Smooth muscle cell (in vitro differentiated cells): Measurements from ENCODE around the gene XYLB. TPM values are rescaled to one million over a fixed set of nuclear protein-coding genes. Genes with fewer than 3 reads are reported as not detected.

Experiments used
- DNase-seq: peaks from one replicate; lab custom pipeline; 2025; ENCODE audit not compliant: unreplicated experiment; lab: John Stamatoyannopoulos, UW
- H2AFZ ChIP-seq: fragments of 200-600 bp; sonication (generic); 2 replicates; pipeline ENCODE4 v1.6.0; 2016; ENCODE audit warnings: antibody characterized with exemption, low read depth, mild to moderate bottlenecking
- H3F3A ChIP-seq: fragments of 200-600 bp; sonication (generic); 2 replicates; pipeline ENCODE4 v1.6.0; 2017; ENCODE audit warnings: antibody characterized with exemption, low read depth
- H3K27ac ChIP-seq: fragments of 200-600 bp; sonication (generic); 2 replicates; pipeline ENCODE4 v1.5.1; 2016; ENCODE audit warnings: low read depth, mild to moderate bottlenecking
- H3K27me3 ChIP-seq: fragments of 200-600 bp; sonication (generic); 2 replicates; pipeline ENCODE4 v1.6.1; 2016; ENCODE audit warnings: low read depth, mild to moderate bottlenecking
- H3K36me3 ChIP-seq: fragments of 200-600 bp; sonication (generic); 2 replicates; pipeline ENCODE4 v1.5.1; 2016; ENCODE audit warnings: low read depth
- H3K4me1 ChIP-seq: fragments of 200-600 bp; sonication (generic); 2 replicates; pipeline ENCODE4 v1.5.1; 2016; ENCODE audit warnings: low read depth
- H3K4me2 ChIP-seq: fragments of 200-600 bp; sonication (generic); 2 replicates; pipeline ENCODE4 v1.6.0; 2016; ENCODE audit warnings: mild to moderate bottlenecking
- H3K4me3 ChIP-seq: fragments of 200-600 bp; sonication (generic); 2 replicates; pipeline ENCODE4 v1.5.1; 2016; ENCODE audit warnings: mild to moderate bottlenecking
- H3K79me2 ChIP-seq: fragments of 200-600 bp; sonication (generic); 2 replicates; pipeline ENCODE4 v1.6.0; 2016; ENCODE audit warnings: low read depth, mild to moderate bottlenecking
- H3K9ac ChIP-seq: fragments of 200-600 bp; sonication (generic); 2 replicates; pipeline ENCODE4 v1.6.0; 2016; ENCODE audit warnings: low read depth
- H3K9me3 ChIP-seq: fragments of 200-600 bp; sonication (generic); replicated peaks from 2 replicates; pipeline ENCODE4 v1.5.1; 2016; ENCODE audit warnings: low read depth
- H4K20me1 ChIP-seq: fragments of 200-600 bp; sonication (generic); 2 replicates; pipeline ENCODE4 v1.6.0; 2016; ENCODE audit warnings: low read depth
- WGBS: methylation state at CpG from one replicate; pipeline ENCODE4 v1.1.7; 2016; ENCODE audit warnings: low lambda C conversion rate; 5-methylcytosine and 5-hydroxymethylcytosine counted together
- polyA plus RNA-seq: library from polyadenylated mRNA; unstranded; fragments of >200 nt; fragmentation: Nextera tagmentation; extraction: Ambion mirVana; gene quantifications from 2 replicates; pipeline ENCODE4 v1.2.1, GENCODE V29; 2016
- total RNA-seq: library from RNA; depleted of rRNA; stranded (reverse); fragments of >200 nt; gene quantifications from 2 replicates; pipeline ENCODE4 v1.2.3, GENCODE V29; 2014
- TF ChIP-seq, protein P1 (sequence below): fragments of 200-600 bp; sonication (generic); IDR thresholded peaks from 2 replicates; pipeline ENCODE4 v1.5.1; 2017; ENCODE audit warnings: borderline replicate concordance, mild to moderate bottlenecking, antibody characterized with exemption; ENCODE audit not compliant: insufficient read depth, poor library complexity, severe bottlenecking

XYLB gene
- total and polyA plus RNA-seq, 2 experiments from 2014 or later, result 0.40 to 1.5 TPM

GRCh38 chr3:38396861-38397260, 50.3 kb downstream of the XYLB start:
- Histone ChIP-seq H2AFZ (no peak overlapping the region), H3K27me3 (no peaks in the 10 kb centered on the region), H3K27ac (no peak overlapping the region), H3K4me1 (no peaks in the 10 kb centered on the region), H3K4me3 (no peak overlapping the region), H3K36me3 (no peaks in the 10 kb centered on the region), H4K20me1 (no peaks in the 10 kb centered on the region), H3F3A (no peaks in the 10 kb centered on the region), H3K79me2 (no peaks in the 10 kb centered on the region), H3K9me3 (no peaks in the 10 kb centered on the region), H3K9ac (no peak overlapping the region), H3K4me2 (no peak overlapping the region)
- no peak for DNase-seq
- TF ChIP-seq, protein P1, sequence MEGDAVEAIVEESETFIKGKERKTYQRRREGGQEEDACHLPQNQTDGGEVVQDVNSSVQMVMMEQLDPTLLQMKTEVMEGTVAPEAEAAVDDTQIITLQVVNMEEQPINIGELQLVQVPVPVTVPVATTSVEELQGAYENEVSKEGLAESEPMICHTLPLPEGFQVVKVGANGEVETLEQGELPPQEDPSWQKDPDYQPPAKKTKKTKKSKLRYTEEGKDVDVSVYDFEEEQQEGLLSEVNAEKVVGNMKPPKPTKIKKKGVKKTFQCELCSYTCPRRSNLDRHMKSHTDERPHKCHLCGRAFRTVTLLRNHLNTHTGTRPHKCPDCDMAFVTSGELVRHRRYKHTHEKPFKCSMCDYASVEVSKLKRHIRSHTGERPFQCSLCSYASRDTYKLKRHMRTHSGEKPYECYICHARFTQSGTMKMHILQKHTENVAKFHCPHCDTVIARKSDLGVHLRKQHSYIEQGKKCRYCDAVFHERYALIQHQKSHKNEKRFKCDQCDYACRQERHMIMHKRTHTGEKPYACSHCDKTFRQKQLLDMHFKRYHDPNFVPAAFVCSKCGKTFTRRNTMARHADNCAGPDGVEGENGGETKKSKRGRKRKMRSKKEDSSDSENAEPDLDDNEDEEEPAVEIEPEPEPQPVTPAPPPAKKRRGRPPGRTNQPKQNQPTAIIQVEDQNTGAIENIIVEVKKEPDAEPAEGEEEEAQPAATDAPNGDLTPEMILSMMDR, result no peak
- 99% methylated on average over 5 of the region's 5 CpGs for WGBS

GRCh38 chr3:38397320-38397719, 50.7 kb downstream of the XYLB start:
- DNase-seq, result no peak
- H3K27ac ChIP-seq, result no peak overlapping the region
- H3K36me3 ChIP-seq, result no peaks in the 10 kb centered on the region
- no peak overlapping the region for H3K4me3 ChIP-seq
- 51% methylated on average over 5 of the region's 5 CpGs for WGBS
- H3K9me3 ChIP-seq, result no peaks in the 10 kb centered on the region
- no peaks in the 10 kb centered on the region for H3K4me1 ChIP-seq
- H4K20me1 ChIP-seq, result no peaks in the 10 kb centered on the region
- H3K9ac ChIP-seq, result no peak overlapping the region
- no peak overlapping the region for H3K4me2 ChIP-seq
- no peaks in the 10 kb centered on the region for H3K27me3 ChIP-seq
- H2AFZ ChIP-seq, result no peak overlapping the region
- H3K79me2 ChIP-seq, result no peaks in the 10 kb centered on the region
- TF ChIP-seq, protein P1, result no peak
- no peaks in the 10 kb centered on the region for H3F3A ChIP-seq

DNA sequence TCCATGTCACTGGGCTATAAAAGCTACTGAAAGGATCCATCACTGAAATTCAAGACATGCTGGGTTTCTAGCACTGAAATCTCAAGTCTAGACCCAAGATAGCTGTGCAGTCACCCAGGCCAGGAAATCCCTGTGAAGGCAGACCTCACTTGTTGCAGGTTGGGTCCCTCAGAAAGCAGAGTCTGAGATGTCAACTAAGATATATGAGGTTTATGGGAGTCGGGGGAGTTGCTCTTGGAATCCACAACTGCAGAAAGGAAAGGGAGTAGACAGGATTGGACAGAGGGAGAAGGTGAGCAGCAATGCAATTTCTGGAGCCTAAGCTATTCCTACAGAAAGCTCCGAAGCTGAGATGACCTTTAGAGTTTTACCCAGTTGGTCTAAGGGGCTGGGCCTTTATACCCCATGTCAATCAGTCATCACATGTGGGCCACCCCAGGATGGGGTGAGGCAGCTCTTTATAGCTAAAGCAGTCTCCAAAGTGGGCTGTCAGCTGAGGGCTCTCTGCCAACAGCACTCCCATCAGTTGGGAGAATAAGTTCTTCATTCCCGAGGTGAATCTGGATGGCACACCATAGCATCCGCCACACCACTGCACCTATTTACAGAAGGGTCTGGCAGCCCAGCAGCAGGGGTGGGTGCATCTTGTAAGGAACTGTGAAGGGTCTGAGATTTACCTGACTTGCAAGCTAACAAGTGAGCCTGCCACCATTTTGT, 54.8 kb downstream of the XYLB start:
- no peaks in the 10 kb centered on the region for H3K36me3 ChIP-seq
- no peaks in the 10 kb centered on the region for H4K20me1 ChIP-seq
- TF ChIP-seq, protein P1, result no peak
- DNase-seq, result no peak
- no peaks in the 10 kb centered on the region for H3K4me1 ChIP-seq
- H3F3A ChIP-seq, result no peaks in the 10 kb centered on the region
- H3K4me3 ChIP-seq, result no peak overlapping the region
- H3K4me2 ChIP-seq, result no peak overlapping the region
- no peak overlapping the region for H3K9ac ChIP-seq
- H3K79me2 ChIP-seq, result no peaks in the 10 kb centered on the region
- no peak overlapping the region for H2AFZ ChIP-seq
- no peaks in the 10 kb centered on the region for H3K27me3 ChIP-seq
- WGBS, result 85% methylated on average over 4 of the region's 4 CpGs
- H3K9me3 ChIP-seq, result peaks cover 3% of the 10 kb centered on the region
- H3K27ac ChIP-seq, result no peak overlapping the region

- Histone ChIP-seq H3K4me2 (no peak overlapping the region), H3K27me3 (no peaks in the 10 kb centered on the region), H2AFZ (no peak overlapping the region), H3K4me1 (no peaks in the 10 kb centered on the region), H3K36me3 (no peaks in the 10 kb centered on the region), H3K4me3 (no peak overlapping the region), H3K9ac (no peak overlapping the region), H3K9me3 (peaks cover 3% of the 10 kb centered on the region), H3F3A (no peaks in the 10 kb centered on the region), H3K27ac (no peak overlapping the region), H4K20me1 (no peaks in the 10 kb centered on the region), H3K79me2 (no peaks in the 10 kb centered on the region)
- no peak for DNase-seq
- WGBS, result 36% methylated on average over 5 of the region's 5 CpGs
- TF ChIP-seq, protein P1, result no peak
Measured at GRCh38 chr3:38404286-38404685, 57.7 kb downstream of the XYLB start.
